B cell (primary cell): Measurements from ENCODE around the gene STX1B. TPM values are rescaled to one million over a fixed set of nuclear protein-coding genes. Genes with fewer than 3 reads are reported as not detected.
A peak's percentile ranks its signal among the peaks of the same experiment; 100 is the strongest.

Source experiments
- ATAC-seq: fragments of 200-7000 bp; cut with Tn5 transposase; one replicate; pipeline ENCODE4 v1.10.0; 2021; ENCODE audit warnings: low read depth, mild to moderate bottlenecking, moderate number of reproducible peaks, moderate library complexity
- CTCF ChIA-PET: fragments of 350-600 bp; sonication (Branson Sonifier 250); formaldehyde crosslinking; loops from one replicate; lab custom pipeline; 2021; ENCODE audit warnings: antibody characterized with exemption, inconsistent platforms; lab: Charles Lee
- POLR2A ChIA-PET: fragments of 350-600 bp; sonication (Branson Sonifier 250); formaldehyde crosslinking; loops from one replicate; lab custom pipeline; 2021; ENCODE audit warnings: antibody characterized with exemption; lab: Charles Lee
- DNase-seq: peaks from one replicate; pipeline ENCODE4 v3.0.0; 2013
- H2AFZ ChIP-seq: 2 replicates; pipeline ENCODE4 v1.6.1; 2012; ENCODE audit warnings: mild to moderate bottlenecking, low read depth, low read length; ENCODE audit not compliant: insufficient read depth, poor library complexity, severe bottlenecking
- H3K27ac ChIP-seq, 2 donors: 1 replicate in 1 of 2; 2 replicates in 1 of 2; pipeline ENCODE4 v1.5.1; 2012 to 2013; ENCODE audit warnings: low read length in 2 of 2, mild to moderate bottlenecking in 2 of 2, moderate library complexity in 1 of 2
- H3K27me3 ChIP-seq, 4 experiments: fragments of 200-600 bp in 1 of 4; sonication (generic) in 1 of 4; replicated peaks in 1 of 4; 1 replicate in 2 of 4; 2 replicates in 2 of 4; pipeline versions ENCODE4 v1.6.1 to v1.7.0; 2013 to 2016; ENCODE audit warnings: low read length in 3 of 4, mild to moderate bottlenecking in 2 of 4, mixed read lengths in 1 of 4, moderate library complexity in 1 of 4; ENCODE audit not compliant: insufficient read depth in 4 of 4, control insufficient read depth in 3 of 4; ENCODE audit errors: control extremely low read depth in 1 of 4
- H3K36me3 ChIP-seq, 2 experiments: replicated peaks in 1 of 2; 1 replicate in 1 of 2; 2 replicates in 1 of 2; pipeline versions ENCODE4 v1.6.1 to v1.7.1; 2013; ENCODE audit warnings: low read length in 1 of 2; ENCODE audit not compliant: insufficient read depth in 2 of 2, control insufficient read depth in 1 of 2; ENCODE audit errors: control extremely low read depth in 1 of 2, extremely low read depth in 1 of 2
- H3K4me1 ChIP-seq, 2 donors: fragments of 200-600 bp in 1 of 2; sonication (generic) in 1 of 2; 1 replicate in 1 of 2; 2 replicates in 1 of 2; pipeline versions ENCODE4 v1.5.1 to v1.6.1; 2013 to 2017; ENCODE audit warnings: low read length in 2 of 2; ENCODE audit not compliant: control insufficient read depth in 2 of 2, insufficient read depth in 2 of 2
- H3K4me2 ChIP-seq: replicated peaks from 2 replicates; pipeline ENCODE3; 2012; ENCODE audit warnings: mild to moderate bottlenecking, low read depth, low read length; ENCODE audit not compliant: poor library complexity, severe bottlenecking
- H3K4me3 ChIP-seq, 5 experiments: fragments of 200-600 bp in 1 of 5; sonication (generic) in 1 of 5; 1 replicate in 3 of 5; 2 replicates in 2 of 5; pipeline versions ENCODE4 v1.5.1 to v1.7.0; 2011 to 2016; ENCODE audit warnings: low read length in 4 of 5, mild to moderate bottlenecking in 4 of 5, low read depth in 2 of 5, control low read depth in 1 of 5, moderate library complexity in 1 of 5; ENCODE audit not compliant: insufficient read depth in 1 of 5; ENCODE audit errors: control extremely low read depth in 1 of 5, extremely low read depth in 1 of 5
- H3K79me2 ChIP-seq: fragments of 200-600 bp; sonication (generic); one replicate; pipeline ENCODE4 v1.6.0; 2016; ENCODE audit warnings: low read length; ENCODE audit not compliant: control insufficient read depth, insufficient read depth
- H3K9ac ChIP-seq: fragments of 200-600 bp; sonication (generic); 2 replicates; pipeline ENCODE4 v1.6.1; 2017; ENCODE audit warnings: mild to moderate bottlenecking, low read length, moderate library complexity
- H3K9me3 ChIP-seq, 3 donors: one replicate each; pipeline versions ENCODE4 v1.6.1 to v1.7.1; 2013; ENCODE audit warnings: low read length in 2 of 3; ENCODE audit not compliant: control insufficient read depth in 2 of 3, insufficient read depth in 1 of 3; ENCODE audit errors: control extremely low read depth in 1 of 3
- H4K20me1 ChIP-seq: 2 replicates; pipeline ENCODE4 v1.6.0; 2012; ENCODE audit warnings: mild to moderate bottlenecking, low read length; ENCODE audit not compliant: insufficient read depth, control insufficient read depth, poor library complexity, severe bottlenecking
- H3K27ac Mint-ChIP-seq: one replicate; pipeline ENCODE4 v1.8.0; 2021; ENCODE audit warnings: mixed read lengths
- H3K27me3 Mint-ChIP-seq: one replicate; pipeline ENCODE4 v1.8.0; 2021; ENCODE audit warnings: mixed read lengths
- H3K4me1 Mint-ChIP-seq: one replicate; pipeline ENCODE4 v1.8.0; 2021; ENCODE audit warnings: mixed read lengths
- H3K4me3 Mint-ChIP-seq: one replicate; pipeline ENCODE4 v1.8.0; 2021; ENCODE audit warnings: mixed read lengths
- H3K9me3 Mint-ChIP-seq: one replicate; pipeline ENCODE4 v1.8.0; 2022; ENCODE audit warnings: mixed read lengths; ENCODE audit not compliant: insufficient read depth
- CTCF ChIP-seq: fragments of 200-600 bp; IDR thresholded peaks from one replicate; pipeline ENCODE4 v1.8.0; 2022; ENCODE audit warnings: antibody characterized with exemption, mild to moderate bottlenecking
- EZH2 ChIP-seq: IDR thresholded peaks from 2 replicates; pipeline ENCODE4 v1.6.1; 2012; ENCODE audit warnings: borderline replicate concordance, low read depth, mild to moderate bottlenecking, moderate library complexity, low read length; ENCODE audit not compliant: insufficient read depth, poor library complexity, severe bottlenecking
- WGBS: methylation state at CpG from one replicate; pipeline ENCODE4 v1.1.5; 2013; ENCODE audit warnings: missing lambda C conversion rate; ENCODE audit not compliant: insufficient coverage; 5-methylcytosine and 5-hydroxymethylcytosine counted together
- intact Hi-C: fragments of 100-400 bp; cut with micrococcal nuclease; formaldehyde crosslinking; loops from one replicate; pipeline ENCODE4 v1.10.0; 2022
- polyA plus RNA-seq: library from polyadenylated mRNA; depleted of rRNA; stranded (reverse); fragments of >200 nt; gene quantifications from 2 replicates; pipeline ENCODE4 v1.2.3, GENCODE V29; 2012
- total RNA-seq, 2 donors: library from RNA; stranded (reverse); fragments of 120-200 nt in 1 of 2; gene quantifications; 1 replicate in 1 of 2; 2 replicates in 1 of 2; pipeline versions ENCODE4 v1.2.3 to v1.2.4, GENCODE V29; 2013 to 2022

Gene STX1B
- total and polyA plus RNA-seq, 2 donors (not counting 1 experiment from before 2014, with no cell fraction given): 2.1 to 2.2 TPM

- Histone ChIP-seq H3K9me3 (peaks cover 0 to 4% (median 0%) of the 10 kb centered on the region in 3 donors), H3K4me1 (peaks cover 14 to 36% of the 10 kb centered on the region in 2 donors), H3K4me2 (peak within 1 kb of the TSS; percentile 94), H3K9ac (peak within 1 kb of the TSS; percentile 81), H3K4me3 (peak within 1 kb of the TSS; percentile 60 to 93 (median 77)), H2AFZ (peak within 1 kb of the TSS; percentile 84), H3K36me3 (peaks cover 0 to 6% of the 10 kb centered on the region in 2 experiments), H3K27me3 (no peaks in the 10 kb centered on the region), H4K20me1 (peaks cover 29% of the 10 kb centered on the region), H3K27ac (peak within 1 kb of the TSS; percentile 61 to 78), H3K79me2 (peaks cover 32% of the 10 kb centered on the region)
- TF ChIP-seq EZH2 (no peak), CTCF (no peak)
- intact Hi-C loops: loop anchor here (1.0 to 5.0 kb wide), 4 partner anchors 8 to 920 kb away; partner anchors contain the start of genes CFAP119, FBXL19, RNF40 and SETD1A
- peak within 1 kb of the TSS; percentile 95 for H3K4me3 Mint-ChIP-seq
- POLR2A ChIA-PET: interaction anchor here (0.6 to 1.0 kb wide), 7 partner anchors 15 to 1066 kb away, joined by 3 to 10 read pairs (median 3); partner anchors contain the start of gene PRR14
- ATAC-seq: peak; percentile 76
- H3K27me3 Mint-ChIP-seq: no peaks in the 10 kb centered on the region
- WGBS: 1% methylated on average over 68 of the region's 70 CpGs
- H3K27ac Mint-ChIP-seq: peak within 1 kb of the TSS; percentile 92
- H3K9me3 Mint-ChIP-seq: no peaks in the 10 kb centered on the region
- peaks cover 27% of the 10 kb centered on the region for H3K4me1 Mint-ChIP-seq
- peak; percentile 85 for DNase-seq
- CTCF ChIA-PET: interaction anchor here (0.6 to 1.4 kb wide), 5 partner anchors 23 to 470 kb away, joined by 3 to 4 read pairs (median 3); no protein-coding TSS in a partner anchor
Measured at GRCh38 chr16:30948667-30949649, 61.5 kb downstream of the STX1B start, which contains the start of gene ORAI3. TSS of gene ORAI3 (plus strand) at chr16:30949068. CDS start at chr16:30949290, 222 bp downstream.
